GM23338 (cell line): ENCODE measurements around the gene CFAP70.
"Not testable (repeated sequence)": the region's sequence is repeated elsewhere in the genome, so short reads cannot be mapped to it uniquely, and the experiment has no call there.

Source experiments
- ETS1 ChIP-seq: IDR thresholded peaks from 2 replicates; pipeline ENCODE4 v1.6.1; 2016; ENCODE audit warnings: antibody characterized with exemption
- EZH2phosphoT487 ChIP-seq: fragments of 200-600 bp; sonication (generic); IDR thresholded peaks from one replicate; pipeline ENCODE4 v1.8.1; 2018; ENCODE audit warnings: antibody characterized with exemption; ENCODE audit not compliant: unreplicated experiment
- POLR2AphosphoS5 ChIP-seq: IDR thresholded peaks from 2 replicates; pipeline ENCODE4 v1.6.1; 2016; ENCODE audit warnings: antibody characterized with exemption, low read depth
- TF ChIP-seq, protein P1 (sequence below), 2 experiments: fragments of 200-600 bp in 1 of 2; sonication (generic) in 1 of 2; conservative IDR thresholded peaks; 2 replicates each; pipeline versions ENCODE4 v1.5.1 to v1.6.1; 2016 to 2017; ENCODE audit warnings: antibody characterized with exemption in 2 of 2, low read depth in 2 of 2, mild to moderate bottlenecking in 2 of 2, moderate library complexity in 1 of 2

GRCh38 chr10:73258612-73259011, 100.1 kb downstream of the CFAP70 start:
- TF ChIP-seq, protein P1, sequence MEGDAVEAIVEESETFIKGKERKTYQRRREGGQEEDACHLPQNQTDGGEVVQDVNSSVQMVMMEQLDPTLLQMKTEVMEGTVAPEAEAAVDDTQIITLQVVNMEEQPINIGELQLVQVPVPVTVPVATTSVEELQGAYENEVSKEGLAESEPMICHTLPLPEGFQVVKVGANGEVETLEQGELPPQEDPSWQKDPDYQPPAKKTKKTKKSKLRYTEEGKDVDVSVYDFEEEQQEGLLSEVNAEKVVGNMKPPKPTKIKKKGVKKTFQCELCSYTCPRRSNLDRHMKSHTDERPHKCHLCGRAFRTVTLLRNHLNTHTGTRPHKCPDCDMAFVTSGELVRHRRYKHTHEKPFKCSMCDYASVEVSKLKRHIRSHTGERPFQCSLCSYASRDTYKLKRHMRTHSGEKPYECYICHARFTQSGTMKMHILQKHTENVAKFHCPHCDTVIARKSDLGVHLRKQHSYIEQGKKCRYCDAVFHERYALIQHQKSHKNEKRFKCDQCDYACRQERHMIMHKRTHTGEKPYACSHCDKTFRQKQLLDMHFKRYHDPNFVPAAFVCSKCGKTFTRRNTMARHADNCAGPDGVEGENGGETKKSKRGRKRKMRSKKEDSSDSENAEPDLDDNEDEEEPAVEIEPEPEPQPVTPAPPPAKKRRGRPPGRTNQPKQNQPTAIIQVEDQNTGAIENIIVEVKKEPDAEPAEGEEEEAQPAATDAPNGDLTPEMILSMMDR (conservative IDR thresholded peaks at IDR 0.05; ENCODE audit: low read depth in 2 of 2): not testable (repeated sequence)
- TF ChIP-seq ETS1, POLR2AphosphoS5, EZH2phosphoT487: not testable (repeated sequence)
